Measurements from ENCODE around the gene MAP2K3.
"Not testable (repeated sequence)": the region's sequence is repeated elsewhere in the genome, so short reads cannot be mapped to it uniquely, and the experiment has no call there.

GRCh38 chr17:21349358-21350050 is 65.0 kb downstream of the MAP2K3 start:
- TF ChIP-seq CTCF, POLR2A (IDR thresholded peaks at IDR 0.05): not testable (repeated sequence)

Measured in lower leg skin (tissue), 3 donors.